ENCODE measurements around the gene CX3CR1. TPM values are rescaled to one million over a fixed set of nuclear protein-coding genes. Genes with fewer than 3 reads are reported as not detected.

The CX3CR1 gene
- total RNA-seq, 2 experiments from 2014 or later: 0.94 to 1.9 TPM

- H3K4me3 Mint-ChIP-seq: no peak overlapping the region
- peaks cover 14% of the 10 kb centered on the region for H3K27me3 Mint-ChIP-seq
- POLR2A ChIA-PET: no interaction called here
- peaks cover 2% of the 10 kb centered on the region for H3K4me1 Mint-ChIP-seq
- H3K27ac Mint-ChIP-seq: no peak overlapping the region
- DNase-seq: no peak
- ATAC-seq (ENCODE audit: low read depth): no peak
- H3K9me3 Mint-ChIP-seq: peaks cover 9% of the 10 kb centered on the region
- peaks cover 6% of the 10 kb centered on the region for H3K36me3 Mint-ChIP-seq
Measured at GRCh38 chr3:39313289-39313688, 33.5 kb upstream of the CX3CR1 start.

- Mint-ChIP-seq H3K9me3 (peaks cover 30% of the 10 kb centered on the region), H3K4me1 (no peaks in the 10 kb centered on the region), H3K36me3 (peaks cover 9% of the 10 kb centered on the region), H3K27ac (no peak overlapping the region), H3K4me3 (no peak overlapping the region), H3K27me3 (peaks cover 10% of the 10 kb centered on the region)
- ATAC-seq (ENCODE audit: low read depth): no peak
- POLR2A ChIA-PET: no interaction called here
- no peak for DNase-seq
Measured at GRCh38 chr3:39302178-39302577, 22.3 kb upstream of the CX3CR1 start.

- H3K27me3 Mint-ChIP-seq: peaks cover 3% of the 10 kb centered on the region
- POLR2A ChIA-PET: interaction anchor here (0.9 kb wide), 1 partner anchor 108 kb away, joined by 3 read pairs; no protein-coding TSS in a partner anchor
- DNase-seq: no peak
- H3K36me3 Mint-ChIP-seq: peaks cover 11% of the 10 kb centered on the region
- no peak for ATAC-seq (ENCODE audit: low read depth)
- H3K4me1 Mint-ChIP-seq: peaks cover 14% of the 10 kb centered on the region
- no peak overlapping the region for H3K4me3 Mint-ChIP-seq
- H3K27ac Mint-ChIP-seq: no peak overlapping the region
- H3K9me3 Mint-ChIP-seq: peaks cover 31% of the 10 kb centered on the region
Measured at GRCh38 chr3:39299279-39299678, 19.4 kb upstream of the CX3CR1 start.

- Mint-ChIP-seq H3K27me3 (no peaks in the 10 kb centered on the region), H3K4me3 (no peak overlapping the region), H3K9me3 (peaks cover 25% of the 10 kb centered on the region), H3K36me3 (peaks cover 8% of the 10 kb centered on the region), H3K27ac (no peak overlapping the region), H3K4me1 (peaks cover 18% of the 10 kb centered on the region)
- DNase-seq: no peak
- POLR2A ChIA-PET: no interaction called here
- ATAC-seq (ENCODE audit: low read depth): no peak
Measured at GRCh38 chr3:39296197-39297077, 16.6 kb upstream of the CX3CR1 start.

- Mint-ChIP-seq H3K4me3 (no peak overlapping the region), H3K4me1 (peaks cover 21% of the 10 kb centered on the region), H3K27ac (peak overlapping the region; percentile 79), H3K9me3 (peaks cover 19% of the 10 kb centered on the region), H3K27me3 (no peaks in the 10 kb centered on the region), H3K36me3 (peaks cover 8% of the 10 kb centered on the region)
- DNase-seq (no peak), ATAC-seq (ENCODE audit: low read depth) (no peak)
- POLR2A ChIA-PET: no interaction called here
Measured at GRCh38 chr3:39295184-39295775, 15.4 kb upstream of the CX3CR1 start.

GRCh38 chr3:39294446-39295183 lies 14.8 kb upstream of the CX3CR1 start:
- H3K4me1 Mint-ChIP-seq: peaks cover 27% of the 10 kb centered on the region
- POLR2A ChIA-PET: interaction anchor here (0.6 kb wide), 1 partner anchor 122 kb away, joined by 3 read pairs; no protein-coding TSS in a partner anchor

GRCh38 chr3:39292961-39293360 lies 13.1 kb upstream of the CX3CR1 start:
- Mint-ChIP-seq H3K9me3 (peaks cover 2% of the 10 kb centered on the region), H3K27me3 (no peaks in the 10 kb centered on the region), H3K4me1 (peaks cover 41% of the 10 kb centered on the region), H3K4me3 (no peak overlapping the region), H3K27ac (no peak overlapping the region), H3K36me3 (peaks cover 1% of the 10 kb centered on the region)
- POLR2A ChIA-PET: interaction anchor here (1.0 to 1.2 kb wide), 2 partner anchors 83 to 114 kb away, joined by 3 read pairs; partner anchors contain the start of gene RPSA
- DNase-seq (no peak), ATAC-seq (ENCODE audit: low read depth) (no peak)

More at GRCh38 chr3:39294446-39295183, 14.8 kb upstream of the CX3CR1 start:
- Mint-ChIP-seq H3K9me3 (peaks cover 15% of the 10 kb centered on the region), H3K36me3 (peaks cover 6% of the 10 kb centered on the region), H3K4me3 (peak overlapping the region; percentile 15), H3K27me3 (no peaks in the 10 kb centered on the region), H3K27ac (peak overlapping the region; percentile 79)
- DNase-seq (peak; percentile 46), ATAC-seq (ENCODE audit: low read depth) (peak; percentile 48)

GRCh38 chr3:39291903-39292329 lies 12.1 kb upstream of the CX3CR1 start:
- peak overlapping the region; percentile 56 for H3K27ac Mint-ChIP-seq
- peak; percentile 77 for DNase-seq
- H3K27me3 Mint-ChIP-seq: no peaks in the 10 kb centered on the region
- peaks cover 41% of the 10 kb centered on the region for H3K4me1 Mint-ChIP-seq
- H3K9me3 Mint-ChIP-seq: peaks cover 2% of the 10 kb centered on the region
- no peak overlapping the region for H3K4me3 Mint-ChIP-seq
- peaks cover 1% of the 10 kb centered on the region for H3K36me3 Mint-ChIP-seq
- peak; percentile 38 for ATAC-seq (ENCODE audit: low read depth)
- POLR2A ChIA-PET: interaction anchor here (0.7 to 1.3 kb wide), 2 partner anchors 41 to 115 kb away, joined by 3 to 7 read pairs; partner anchors contain the start of gene RPSA

- H3K4me1 Mint-ChIP-seq: peaks cover 32% of the 10 kb centered on the region
- H3K36me3 Mint-ChIP-seq: no peaks in the 10 kb centered on the region
- no peaks in the 10 kb centered on the region for H3K9me3 Mint-ChIP-seq
- H3K27ac Mint-ChIP-seq: peak overlapping the region; percentile 4
- H3K27me3 Mint-ChIP-seq: no peaks in the 10 kb centered on the region
- no peak for DNase-seq
- POLR2A ChIA-PET: no interaction called here
- no peak overlapping the region for H3K4me3 Mint-ChIP-seq
- ATAC-seq (ENCODE audit: low read depth): no peak
Measured at GRCh38 chr3:39290255-39290654, 10.4 kb upstream of the CX3CR1 start.

GRCh38 chr3:39289107-39289506 lies 9.3 kb upstream of the CX3CR1 start:
- POLR2A ChIA-PET: interaction anchor here (0.9 to 1.2 kb wide), 3 partner anchors 98 to 181 kb away, joined by 3 to 4 read pairs (median 3); no protein-coding TSS in a partner anchor
- H3K4me3 Mint-ChIP-seq: no peak overlapping the region
- ATAC-seq (ENCODE audit: low read depth) (no peak), DNase-seq (no peak)
- no peaks in the 10 kb centered on the region for H3K36me3 Mint-ChIP-seq
- H3K27ac Mint-ChIP-seq: no peak overlapping the region
- H3K9me3 Mint-ChIP-seq: no peaks in the 10 kb centered on the region
- H3K4me1 Mint-ChIP-seq: peaks cover 30% of the 10 kb centered on the region
- H3K27me3 Mint-ChIP-seq: no peaks in the 10 kb centered on the region

GRCh38 chr3:39288300-39288808 lies 8.5 kb upstream of the CX3CR1 start:
- H3K4me3 Mint-ChIP-seq: no peak overlapping the region
- H3K27me3 Mint-ChIP-seq: no peaks in the 10 kb centered on the region
- DNase-seq: peak; percentile 76
- POLR2A ChIA-PET: interaction anchor here (0.9 to 1.2 kb wide), 6 partner anchors 98 to 180 kb away, joined by 3 to 9 read pairs (median 4); partner anchors contain the start of gene RPSA
- ATAC-seq (ENCODE audit: low read depth): peak; percentile 96
- H3K4me1 Mint-ChIP-seq: peaks cover 30% of the 10 kb centered on the region
- H3K27ac Mint-ChIP-seq: no peak overlapping the region
- no peaks in the 10 kb centered on the region for H3K36me3 Mint-ChIP-seq
- no peaks in the 10 kb centered on the region for H3K9me3 Mint-ChIP-seq

- DNase-seq (no peak), ATAC-seq (ENCODE audit: low read depth) (no peak)
- Mint-ChIP-seq H3K4me3 (no peak overlapping the region), H3K27me3 (no peaks in the 10 kb centered on the region), H3K36me3 (no peaks in the 10 kb centered on the region), H3K4me1 (peaks cover 30% of the 10 kb centered on the region), H3K9me3 (no peaks in the 10 kb centered on the region), H3K27ac (no peak overlapping the region)
- POLR2A ChIA-PET: interaction anchor here (0.9 to 1.2 kb wide), 5 partner anchors 98 to 179 kb away, joined by 3 to 9 read pairs (median 5); partner anchors contain the start of gene RPSA
Measured at GRCh38 chr3:39287216-39288164, 7.7 kb upstream of the CX3CR1 start.
